GM12874 (cell line): ENCODE measurements around the gene BTD.

Source experiments
- CTCF ChIP-seq: IDR thresholded peaks from 2 replicates; pipeline ENCODE4 v1.5.1; 2011; ENCODE audit warnings: low read depth, mild to moderate bottlenecking, control low read depth, low read length, moderate library complexity; ENCODE audit not compliant: insufficient read depth

Gene BTD

DNA sequence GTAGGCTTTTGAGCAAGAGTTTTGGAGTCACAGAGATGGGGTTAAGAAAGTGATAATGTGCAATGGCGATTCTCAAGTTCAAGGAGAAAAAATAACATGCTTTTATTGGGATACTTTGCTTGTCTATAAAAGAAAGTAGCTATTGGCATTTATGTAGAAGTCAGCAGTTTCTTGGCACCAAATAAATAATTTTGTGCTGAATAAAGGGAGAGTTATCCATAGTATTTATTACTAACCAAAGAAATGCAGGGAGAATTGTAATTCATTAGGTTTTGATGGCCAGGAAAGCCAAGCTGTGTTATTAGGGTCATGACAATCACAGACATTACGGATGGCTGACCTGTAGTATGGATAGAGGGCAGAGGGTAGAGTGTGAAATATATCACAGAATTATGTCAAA is 33.1 kb downstream of the BTD start:
- no peak for TF ChIP-seq CTCF

GRCh38 chr3:15635121-15635661 is 33.6 kb downstream of the BTD start:
- TF ChIP-seq CTCF: no peak

GRCh38 chr3:15636028-15636709 is 34.6 kb downstream of the BTD start:
- TF ChIP-seq CTCF: no peak

DNA sequence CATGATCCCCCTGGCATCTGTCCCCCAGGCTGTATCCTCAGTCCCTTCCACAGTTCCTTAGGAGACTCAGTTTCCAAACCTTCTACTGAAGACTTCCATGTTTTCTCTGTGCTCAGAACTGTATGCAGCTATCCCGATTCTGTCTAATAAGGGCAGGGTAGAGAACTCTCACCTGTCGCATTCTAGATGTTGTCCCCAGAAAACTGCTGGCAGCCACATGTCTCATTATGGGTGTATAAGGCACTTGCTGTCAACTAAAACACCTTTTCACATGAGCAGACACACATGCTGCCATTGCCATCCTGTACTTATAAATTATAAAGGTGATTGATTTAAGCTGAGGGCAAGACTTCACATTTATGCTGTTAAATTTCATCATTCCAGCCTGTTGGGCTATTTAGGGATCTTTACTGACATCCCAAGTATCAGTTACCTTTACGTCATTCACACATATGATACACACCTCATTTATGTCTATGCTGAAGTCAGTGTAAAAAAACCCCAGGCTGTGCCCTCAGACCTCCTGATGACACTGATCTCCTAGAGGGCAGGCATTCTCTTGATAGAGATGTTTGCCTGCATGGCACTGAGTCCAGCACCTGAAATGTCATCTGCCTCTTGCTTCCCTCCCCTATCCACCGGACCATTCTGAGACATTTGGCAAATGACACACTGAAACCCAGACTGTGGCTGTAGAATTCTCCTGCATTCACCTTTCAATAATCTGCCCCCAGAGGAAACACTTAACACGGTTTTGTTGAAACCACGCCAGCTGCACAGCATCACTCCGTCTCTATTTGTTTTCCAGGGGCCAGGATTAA is 35.8 kb downstream of the BTD start:
- TF ChIP-seq CTCF: no peak

- TF ChIP-seq CTCF: no peak
Measured at GRCh38 chr3:15638193-15638890, 36.8 kb downstream of the BTD start.

DNA sequence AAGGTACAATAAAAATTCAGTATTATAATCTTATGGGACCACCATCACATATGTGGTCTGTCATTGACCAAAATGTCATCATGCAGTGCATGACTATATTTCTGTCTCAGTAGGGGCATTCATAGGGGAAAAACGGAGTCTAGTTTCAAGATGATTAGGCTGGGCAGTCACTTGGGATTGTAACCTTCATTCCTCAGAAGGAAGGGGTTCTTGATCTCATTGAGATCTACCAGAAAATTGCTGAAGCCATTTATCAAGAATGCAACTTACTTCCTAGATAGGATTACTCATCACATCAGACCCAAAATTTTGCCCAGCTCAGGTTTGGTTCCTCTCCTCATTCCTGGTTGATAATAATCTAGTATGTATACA is 37.3 kb downstream of the BTD start:
- no peak for TF ChIP-seq CTCF

GRCh38 chr3:15645246-15645645 is 43.7 kb downstream of the BTD start:
- no peak for TF ChIP-seq CTCF
